Gastroesophageal sphincter (tissue), 3 donors: ENCODE results near the gene MAPK1.

Experiments
- EP300 ChIP-seq: sonication (generic); formaldehyde crosslinking; IDR thresholded peaks from one replicate; pipeline ENCODE4 v1.6.1; 2017; ENCODE audit warnings: antibody characterized with exemption, mild to moderate bottlenecking
- POLR2AphosphoS5 ChIP-seq: sonication (generic); formaldehyde crosslinking; IDR thresholded peaks from one replicate; pipeline ENCODE4 v1.6.1; 2017; ENCODE audit warnings: antibody characterized with exemption
- TF ChIP-seq, protein P1 (sequence below), 4 experiments: fragments of 200-600 bp in 2 of 4; fragments of 450-650 bp in 2 of 4; sonication (generic) in 1 of 4; IDR thresholded peaks; one replicate each; pipeline ENCODE4 v1.5.1; 2017 to 2019; ENCODE audit warnings: antibody characterized with exemption in 4 of 4, mild to moderate bottlenecking in 2 of 4, moderate library complexity in 2 of 4

DNA sequence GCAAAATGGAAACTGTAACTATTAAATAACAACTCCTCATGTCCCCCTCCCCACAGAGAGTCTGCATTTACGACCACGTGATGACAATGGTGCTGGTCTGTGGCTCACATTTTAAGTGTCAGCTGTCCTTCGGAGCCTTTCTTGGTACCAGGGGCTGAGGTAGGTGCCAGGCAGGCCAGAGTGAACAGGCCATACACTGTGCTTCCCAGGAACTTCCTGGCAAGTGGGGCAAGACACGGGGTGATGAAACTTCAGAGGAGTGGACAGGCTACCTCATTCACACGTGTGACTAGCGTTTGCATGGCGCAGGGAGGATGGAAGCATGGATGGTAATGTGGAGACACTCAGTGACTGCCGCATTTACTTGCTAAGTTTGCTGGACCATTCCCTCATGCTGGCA lies 121.5 kb downstream of the MAPK1 start:
- TF ChIP-seq EP300 = no peak
- no peak for TF ChIP-seq POLR2AphosphoS5
- TF ChIP-seq, protein P1, sequence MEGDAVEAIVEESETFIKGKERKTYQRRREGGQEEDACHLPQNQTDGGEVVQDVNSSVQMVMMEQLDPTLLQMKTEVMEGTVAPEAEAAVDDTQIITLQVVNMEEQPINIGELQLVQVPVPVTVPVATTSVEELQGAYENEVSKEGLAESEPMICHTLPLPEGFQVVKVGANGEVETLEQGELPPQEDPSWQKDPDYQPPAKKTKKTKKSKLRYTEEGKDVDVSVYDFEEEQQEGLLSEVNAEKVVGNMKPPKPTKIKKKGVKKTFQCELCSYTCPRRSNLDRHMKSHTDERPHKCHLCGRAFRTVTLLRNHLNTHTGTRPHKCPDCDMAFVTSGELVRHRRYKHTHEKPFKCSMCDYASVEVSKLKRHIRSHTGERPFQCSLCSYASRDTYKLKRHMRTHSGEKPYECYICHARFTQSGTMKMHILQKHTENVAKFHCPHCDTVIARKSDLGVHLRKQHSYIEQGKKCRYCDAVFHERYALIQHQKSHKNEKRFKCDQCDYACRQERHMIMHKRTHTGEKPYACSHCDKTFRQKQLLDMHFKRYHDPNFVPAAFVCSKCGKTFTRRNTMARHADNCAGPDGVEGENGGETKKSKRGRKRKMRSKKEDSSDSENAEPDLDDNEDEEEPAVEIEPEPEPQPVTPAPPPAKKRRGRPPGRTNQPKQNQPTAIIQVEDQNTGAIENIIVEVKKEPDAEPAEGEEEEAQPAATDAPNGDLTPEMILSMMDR (IDR thresholded peaks at IDR 0.05) = no peak
